ENCODE results near the gene STAB1.
"Not testable (repeated sequence)": the region's sequence is repeated elsewhere in the genome, so short reads cannot be mapped to it uniquely, and the experiment has no call there.

STAB1 gene

GRCh38 chr3:52523386-52524257 lies 28.5 kb downstream of the STAB1 start:
- H3K4me3 ChIP-seq (ENCODE audit: low read depth, low read length) = no peak overlapping the region

GRCh38 chr3:52524258-52524751 lies 29.2 kb downstream of the STAB1 start:
- no peak overlapping the region for H3K4me3 ChIP-seq (ENCODE audit: low read depth, low read length)

- H3K4me3 ChIP-seq (ENCODE audit: low read depth, low read length) = no peak overlapping the region
These were observed 29.9 kb downstream of the STAB1 start for GRCh38 chr3:52524752-52525679.

- H3K4me3 ChIP-seq (ENCODE audit: low read depth, low read length) = no peak overlapping the region
These were observed 30.8 kb downstream of the STAB1 start for GRCh38 chr3:52525680-52526561.

GRCh38 chr3:52526671-52527038 lies 31.5 kb downstream of the STAB1 start:
- not testable (repeated sequence) for H3K4me3 ChIP-seq (ENCODE audit: low read depth, low read length)

GRCh38 chr3:52527039-52527731 lies 32.0 kb downstream of the STAB1 start:
- no peak overlapping the region for H3K4me3 ChIP-seq (ENCODE audit: low read depth, low read length)

GRCh38 chr3:52527732-52528585 lies 32.8 kb downstream of the STAB1 start:
- H3K4me3 ChIP-seq (ENCODE audit: low read depth, low read length) = no peak overlapping the region

- H3K4me3 ChIP-seq (ENCODE audit: low read depth, low read length) = no peak overlapping the region
These were observed 33.6 kb downstream of the STAB1 start for GRCh38 chr3:52528586-52529375.

GRCh38 chr3:52529376-52530333 lies 34.5 kb downstream of the STAB1 start:
- H3K4me3 ChIP-seq (ENCODE audit: low read depth, low read length) = no peak overlapping the region

GRCh38 chr3:52530918-52531826 lies 36.0 kb downstream of the STAB1 start:
- no peak overlapping the region for H3K4me3 ChIP-seq (ENCODE audit: low read depth, low read length)

- H3K4me3 ChIP-seq (ENCODE audit: low read depth, low read length) = peak overlapping the region; percentile 63
These were observed 36.9 kb downstream of the STAB1 start for GRCh38 chr3:52531860-52532516.

GRCh38 chr3:52532517-52532837 lies 37.3 kb downstream of the STAB1 start:
- peak overlapping the region; percentile 63 for H3K4me3 ChIP-seq (ENCODE audit: low read depth, low read length)

- peak overlapping the region; percentile 63 for H3K4me3 ChIP-seq (ENCODE audit: low read depth, low read length)
These were observed 37.9 kb downstream of the STAB1 start for GRCh38 chr3:52532838-52533622.

GRCh38 chr3:52533623-52534280 lies 38.6 kb downstream of the STAB1 start, which contains the start of gene NT5DC2:
Gene NT5DC2, minus strand, starts transcription at chr3:52533857. Its CDS starts 120 bp downstream, at chr3:52533737.
- peak within 1 kb of the TSS; percentile 63 for H3K4me3 ChIP-seq (ENCODE audit: low read depth, low read length)
